GM19193 (cell line): ENCODE measurements around the gene THEM5.

Experiments used
- POLR2A ChIP-seq: IDR thresholded peaks from 4 replicates; pipeline ENCODE4 v1.6.1; 2011; ENCODE audit not compliant: insufficient read depth, insufficient read length; ENCODE audit errors: extremely low read depth

Gene THEM5

DNA sequence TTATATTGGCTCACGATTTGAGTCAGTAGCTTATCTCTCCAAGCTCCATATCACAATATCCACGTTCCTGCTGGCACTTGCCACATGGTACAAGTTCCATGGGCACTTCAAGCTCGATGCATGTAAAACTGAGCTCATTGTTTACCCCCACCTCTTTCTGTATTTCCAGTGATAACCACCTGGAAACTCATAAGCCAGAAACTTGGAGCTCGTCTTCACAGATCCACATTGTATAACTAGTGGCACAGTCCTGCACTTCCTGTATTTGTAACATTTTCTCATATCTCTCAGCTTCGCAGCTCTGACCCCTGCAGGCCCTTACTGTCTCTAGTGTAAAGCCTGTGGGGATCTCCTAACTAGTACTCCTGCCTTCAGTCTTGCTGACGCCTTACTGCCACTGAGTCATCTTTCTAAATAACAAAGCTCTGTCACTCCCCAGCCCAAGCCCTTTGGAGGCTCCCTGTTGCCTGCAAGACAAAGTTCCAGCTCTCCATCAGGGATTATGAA lies 7.4 kb downstream of the THEM5 start:
- TF ChIP-seq POLR2A: no peak

DNA sequence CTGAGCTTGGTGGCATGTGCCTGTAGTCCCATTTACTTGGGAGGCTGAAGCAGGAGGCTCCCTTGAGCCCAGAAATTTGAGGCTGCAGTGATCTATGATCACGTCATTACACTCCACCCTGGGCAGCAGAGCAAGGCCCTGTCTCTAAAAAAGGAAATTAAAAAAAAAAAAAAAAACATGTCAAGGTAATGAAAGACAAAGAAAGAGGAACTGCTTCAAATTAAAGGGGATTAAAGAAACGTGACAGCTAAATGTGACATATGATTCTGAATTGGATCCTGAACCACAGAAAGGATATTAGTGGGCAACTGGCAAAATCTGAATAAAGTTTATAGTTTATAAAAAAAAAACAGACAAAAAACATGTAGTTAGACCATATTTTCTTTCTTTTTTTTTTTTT lies 10.1 kb downstream of the THEM5 start:
- TF ChIP-seq POLR2A: no peak

GRCh38 chr1:151841141-151841540 lies 12.4 kb downstream of the THEM5 start:
- TF ChIP-seq POLR2A: no peak

DNA sequence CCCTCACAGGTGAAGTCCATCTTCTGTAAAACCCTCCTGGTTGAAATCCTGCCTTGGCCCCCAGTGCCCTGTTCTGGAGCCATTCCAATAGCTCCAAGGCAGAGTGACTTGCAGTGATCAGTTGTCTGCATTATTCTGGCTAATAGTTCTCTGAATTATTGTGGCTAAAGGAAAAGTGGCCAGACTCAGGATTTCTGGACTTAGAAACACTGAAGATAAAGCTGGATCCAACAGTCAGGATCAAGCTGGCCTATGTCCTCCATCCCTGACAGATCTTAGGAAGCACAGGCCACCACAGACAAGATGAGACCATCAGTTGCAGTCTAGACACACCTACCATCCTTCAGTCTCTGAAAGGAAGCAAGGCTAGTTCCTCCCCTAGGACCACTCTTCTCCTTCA lies 13.1 kb downstream of the THEM5 start:
- no peak for TF ChIP-seq POLR2A

- TF ChIP-seq POLR2A: peak; percentile 37
These were observed 13.8 kb downstream of the THEM5 start, which contains the start of gene C2CD4D for GRCh38 chr1:151839457-151840403. C2CD4D (minus strand) TSS chr1:151839820; CDS start chr1:151838989, 831 bp downstream.

DNA sequence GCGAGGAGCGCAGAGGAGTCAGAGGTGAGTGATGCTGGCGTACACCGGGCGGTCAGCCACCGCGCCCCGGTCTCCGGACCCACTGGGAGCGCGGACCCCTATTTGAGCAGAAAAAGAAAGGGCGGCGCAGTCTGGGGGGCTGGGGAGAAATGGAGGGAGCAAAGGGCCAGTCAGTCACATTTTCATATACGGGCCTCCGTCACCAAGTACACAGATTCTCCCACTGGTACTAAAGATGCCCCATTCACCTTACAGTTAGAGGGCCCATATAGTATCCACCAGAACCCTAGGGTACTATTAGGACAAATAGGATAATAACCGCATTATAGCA lies 14.5 kb downstream of the THEM5 start:
- TF ChIP-seq POLR2A: no peak

- no peak for TF ChIP-seq POLR2A
These were observed 15.1 kb downstream of the THEM5 start for GRCh38 chr1:151838222-151839081.

DNA sequence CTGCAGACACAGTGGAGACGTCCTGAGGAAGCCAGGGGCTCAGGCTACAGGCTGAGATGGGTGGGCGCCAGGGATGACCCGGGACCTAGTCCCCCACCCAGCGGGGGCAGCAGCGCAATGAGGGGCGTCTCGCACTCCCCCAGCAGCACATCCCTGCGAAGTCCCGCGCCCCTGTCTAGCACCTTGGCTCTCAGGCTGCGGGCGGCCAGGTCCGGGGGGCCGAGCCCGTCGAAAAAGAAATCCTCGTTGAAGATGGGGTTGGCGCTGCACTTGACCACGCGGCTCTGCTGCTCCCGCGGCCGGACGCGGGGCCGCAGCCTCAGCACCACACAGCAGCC lies 15.7 kb downstream of the THEM5 start:
- no peak for TF ChIP-seq POLR2A

GRCh38 chr1:151837197-151837596 lies 16.3 kb downstream of the THEM5 start:
- no peak for TF ChIP-seq POLR2A

DNA sequence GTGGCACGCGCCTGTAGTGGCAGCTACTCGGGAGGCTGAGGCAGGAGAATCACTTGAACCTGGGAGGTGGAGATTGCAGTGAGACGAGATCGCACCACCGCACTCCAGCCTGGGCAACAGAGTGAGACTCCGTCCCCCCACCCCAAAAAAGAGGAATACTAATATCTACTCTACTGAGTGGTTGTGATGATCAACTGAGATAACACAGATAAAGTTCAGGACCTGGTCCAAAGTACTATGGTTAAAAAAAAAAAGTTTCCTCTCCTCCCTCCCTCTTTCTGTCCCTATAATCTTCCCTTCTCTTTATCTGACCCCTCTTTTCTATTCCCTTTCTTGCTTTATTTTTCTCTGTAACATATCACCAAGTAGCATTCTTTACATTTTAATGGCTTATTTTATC lies 17.9 kb downstream of the THEM5 start:
- TF ChIP-seq POLR2A: no peak

GRCh38 chr1:151834239-151834638 lies 19.3 kb downstream of the THEM5 start:
- TF ChIP-seq POLR2A: no peak

DNA sequence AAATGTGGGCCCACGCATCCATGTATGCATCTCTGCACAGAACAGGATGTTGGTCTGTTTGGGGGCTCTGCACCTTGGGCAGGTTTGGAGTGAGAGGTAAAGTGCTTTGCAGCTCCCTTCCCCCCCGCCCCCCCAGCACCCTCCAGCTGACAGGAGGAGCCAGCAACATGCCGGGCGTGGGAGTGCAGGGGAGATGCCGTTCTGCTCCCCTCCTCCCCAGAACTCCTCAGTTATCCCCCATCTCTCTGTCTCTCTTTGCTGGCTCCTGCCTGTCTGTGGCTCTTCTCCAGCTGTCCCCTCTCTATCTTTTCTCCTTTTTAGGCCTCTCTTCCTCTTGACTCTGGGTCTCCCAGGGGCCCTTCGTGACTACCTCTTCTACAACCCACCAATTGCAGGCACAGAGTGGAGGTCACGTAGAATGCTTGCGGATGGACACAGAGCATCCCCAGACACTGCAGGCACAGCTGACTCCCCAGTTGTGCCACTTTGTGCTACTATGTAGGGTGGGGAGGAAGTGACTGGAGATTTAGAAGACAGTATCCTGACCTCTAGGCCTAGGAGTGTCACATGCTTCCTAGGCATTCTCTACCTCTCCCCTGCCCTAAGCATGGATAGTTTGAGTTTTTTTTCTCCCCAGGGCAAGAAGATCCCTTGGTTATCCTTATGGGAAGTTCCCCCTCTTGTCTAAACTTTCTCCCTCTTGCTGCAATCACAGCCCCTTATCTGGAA lies 20.2 kb downstream of the THEM5 start:
- no peak for TF ChIP-seq POLR2A

GRCh38 chr1:151832318-151832980 lies 21.1 kb downstream of the THEM5 start:
- no peak for TF ChIP-seq POLR2A

GRCh38 chr1:151831605-151832004 lies 21.9 kb downstream of the THEM5 start, which contains the start of gene RORC:
RORC (minus strand) TSS chr1:151831802; CDS start chr1:151831764, 38 bp downstream.
- no peak for TF ChIP-seq POLR2A
